ENCODE measurements around the gene VPS51.

VPS51 gene

DNA sequence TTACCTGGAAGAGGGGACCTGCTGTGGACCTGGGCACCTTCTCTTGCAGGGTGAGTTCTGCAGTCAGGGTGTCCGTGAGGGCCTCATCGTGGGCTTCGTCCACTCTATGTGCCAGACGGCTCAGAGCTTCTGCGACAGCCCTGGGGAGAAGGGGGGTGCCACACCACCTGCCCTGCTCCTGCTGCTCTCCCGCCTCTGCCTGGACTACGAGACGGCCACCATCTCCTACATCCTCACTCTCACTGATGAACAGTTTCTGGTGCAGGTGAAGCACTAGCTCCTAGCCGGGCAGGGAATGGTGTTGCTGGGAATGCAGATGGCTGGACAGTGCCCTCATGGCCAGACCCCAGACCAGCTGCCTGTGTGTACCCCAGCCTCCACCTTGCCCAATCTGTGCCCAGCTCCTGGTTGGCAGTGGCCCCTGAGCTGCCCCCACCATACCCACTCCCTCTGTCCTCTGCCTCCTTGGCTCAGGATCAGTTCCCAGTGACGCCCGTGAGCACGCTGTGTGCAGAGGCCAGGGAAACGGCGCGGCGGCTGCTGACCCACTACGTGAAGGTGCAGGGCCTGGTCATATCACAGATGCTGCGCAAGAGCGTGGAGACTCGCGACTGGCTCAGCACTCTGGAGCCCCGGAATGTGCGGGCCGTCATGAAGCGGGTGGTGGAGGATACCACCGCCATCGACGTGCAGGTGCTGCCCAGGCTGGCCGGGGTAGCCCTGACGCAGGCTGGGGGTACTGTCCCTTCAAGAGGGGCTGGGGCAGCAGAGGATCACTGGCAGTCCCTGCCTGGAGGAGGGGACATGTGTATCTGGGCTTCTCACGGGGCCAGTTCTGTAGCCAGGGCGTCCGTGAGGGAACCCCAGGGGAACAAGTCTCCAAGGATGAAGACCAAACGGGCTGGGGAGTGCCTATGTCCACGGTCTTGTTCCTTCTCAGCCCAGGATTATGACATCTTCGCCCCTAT is 13.5 kb downstream of the VPS51 start:
- POLR2A ChIA-PET (ENCODE audit: low non-redundant PET) = no interaction called here
- CTCF ChIA-PET = interaction anchor here (0.5 to 1.3 kb wide), 15 partner anchors 8 to 750 kb away, joined by 3 to 13 read pairs (median 4); partner anchors contain the start of genes CDC42EP2, FAU and MRPL49
- TF ChIP-seq, protein P1, sequence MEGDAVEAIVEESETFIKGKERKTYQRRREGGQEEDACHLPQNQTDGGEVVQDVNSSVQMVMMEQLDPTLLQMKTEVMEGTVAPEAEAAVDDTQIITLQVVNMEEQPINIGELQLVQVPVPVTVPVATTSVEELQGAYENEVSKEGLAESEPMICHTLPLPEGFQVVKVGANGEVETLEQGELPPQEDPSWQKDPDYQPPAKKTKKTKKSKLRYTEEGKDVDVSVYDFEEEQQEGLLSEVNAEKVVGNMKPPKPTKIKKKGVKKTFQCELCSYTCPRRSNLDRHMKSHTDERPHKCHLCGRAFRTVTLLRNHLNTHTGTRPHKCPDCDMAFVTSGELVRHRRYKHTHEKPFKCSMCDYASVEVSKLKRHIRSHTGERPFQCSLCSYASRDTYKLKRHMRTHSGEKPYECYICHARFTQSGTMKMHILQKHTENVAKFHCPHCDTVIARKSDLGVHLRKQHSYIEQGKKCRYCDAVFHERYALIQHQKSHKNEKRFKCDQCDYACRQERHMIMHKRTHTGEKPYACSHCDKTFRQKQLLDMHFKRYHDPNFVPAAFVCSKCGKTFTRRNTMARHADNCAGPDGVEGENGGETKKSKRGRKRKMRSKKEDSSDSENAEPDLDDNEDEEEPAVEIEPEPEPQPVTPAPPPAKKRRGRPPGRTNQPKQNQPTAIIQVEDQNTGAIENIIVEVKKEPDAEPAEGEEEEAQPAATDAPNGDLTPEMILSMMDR (conservative IDR thresholded peaks at IDR 0.05; ENCODE audit: low read depth) = no peak
- H3K27ac ChIP-seq = peak overlapping the region; percentile 86
- DNase-seq (ENCODE audit: low spot score) = no peak

DNA sequence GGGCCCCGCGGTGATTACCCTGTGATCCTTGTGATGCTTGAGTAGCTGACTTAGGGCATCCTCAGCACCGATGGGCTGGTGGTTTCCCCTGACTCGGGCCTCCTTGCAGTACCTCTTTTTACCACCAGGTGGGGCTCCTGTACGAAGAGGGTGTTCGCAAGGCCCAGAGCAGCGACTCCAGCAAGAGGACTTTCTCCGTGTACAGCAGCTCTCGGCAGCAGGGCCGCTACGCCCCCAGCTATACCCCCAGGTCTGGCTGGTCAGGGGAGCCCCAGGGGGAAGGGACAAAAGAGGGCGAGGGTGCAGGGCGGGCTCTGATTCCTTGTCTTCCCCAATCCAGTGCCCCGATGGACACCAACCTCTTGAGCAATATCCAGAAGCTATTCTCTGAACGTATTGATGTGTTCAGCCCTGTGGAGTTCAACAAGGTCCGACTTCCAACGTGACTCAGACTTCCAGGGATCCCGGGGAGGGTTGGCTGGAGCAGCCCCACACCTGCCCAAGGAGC is 14.4 kb downstream of the VPS51 start:
- ChIA-PET CTCF (interaction anchor here (0.5 to 1.3 kb wide), 18 partner anchors 8 to 751 kb away, joined by 3 to 13 read pairs (median 4); partner anchors contain the start of genes CDC42EP2, FAU and MRPL49), POLR2A (ENCODE audit: low non-redundant PET) (no interaction called here)
- TF ChIP-seq, protein P1 (conservative IDR thresholded peaks at IDR 0.05; ENCODE audit: low read depth) = peak; percentile 96
- peak overlapping the region; percentile 86 for H3K27ac ChIP-seq
- DNase-seq (ENCODE audit: low spot score) = peak; percentile 74

DNA sequence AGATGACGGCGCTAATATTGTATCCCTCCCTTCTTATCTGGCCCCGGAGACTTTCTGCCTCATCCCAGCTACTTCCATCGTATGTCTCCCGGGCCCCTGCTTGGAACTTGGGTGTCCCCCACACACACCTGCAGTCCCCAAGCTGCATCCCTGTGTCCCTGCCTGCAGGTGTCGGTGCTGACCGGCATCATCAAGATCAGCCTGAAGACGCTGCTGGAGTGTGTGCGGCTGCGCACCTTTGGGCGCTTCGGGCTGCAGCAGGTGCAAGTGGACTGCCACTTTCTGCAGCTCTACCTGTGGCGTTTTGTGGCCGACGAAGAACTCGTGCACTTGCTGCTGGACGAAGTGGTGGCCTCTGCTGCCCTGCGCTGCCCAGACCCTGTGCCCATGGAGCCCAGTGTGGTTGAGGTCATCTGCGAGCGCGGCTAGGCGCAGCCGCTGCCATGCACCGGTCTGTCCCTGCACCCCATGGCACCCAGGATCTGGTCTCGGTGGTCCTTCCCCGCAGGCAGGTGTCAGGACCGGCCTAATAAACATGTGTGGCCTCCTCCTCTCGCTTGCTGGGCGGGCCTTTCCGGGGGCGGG is 15.2 kb downstream of the VPS51 start:
- ChIA-PET POLR2A (ENCODE audit: low non-redundant PET) (interaction anchor here (0.8 to 1.0 kb wide), 3 partner anchors 10 to 73 kb away, joined by 3 to 6 read pairs (median 3); partner anchors contain the start of genes FAU and MRPL49), CTCF (interaction anchor here (0.6 to 1.7 kb wide), 11 partner anchors 8 to 204 kb away, joined by 3 to 13 read pairs (median 4); partner anchors contain the start of genes CDC42EP2, FAU and MRPL49)
- H3K27ac ChIP-seq = peak overlapping the region; percentile 86
- TF ChIP-seq, protein P1 (conservative IDR thresholded peaks at IDR 0.05; ENCODE audit: low read depth) = no peak
- no peak for DNase-seq (ENCODE audit: low spot score)

DNA sequence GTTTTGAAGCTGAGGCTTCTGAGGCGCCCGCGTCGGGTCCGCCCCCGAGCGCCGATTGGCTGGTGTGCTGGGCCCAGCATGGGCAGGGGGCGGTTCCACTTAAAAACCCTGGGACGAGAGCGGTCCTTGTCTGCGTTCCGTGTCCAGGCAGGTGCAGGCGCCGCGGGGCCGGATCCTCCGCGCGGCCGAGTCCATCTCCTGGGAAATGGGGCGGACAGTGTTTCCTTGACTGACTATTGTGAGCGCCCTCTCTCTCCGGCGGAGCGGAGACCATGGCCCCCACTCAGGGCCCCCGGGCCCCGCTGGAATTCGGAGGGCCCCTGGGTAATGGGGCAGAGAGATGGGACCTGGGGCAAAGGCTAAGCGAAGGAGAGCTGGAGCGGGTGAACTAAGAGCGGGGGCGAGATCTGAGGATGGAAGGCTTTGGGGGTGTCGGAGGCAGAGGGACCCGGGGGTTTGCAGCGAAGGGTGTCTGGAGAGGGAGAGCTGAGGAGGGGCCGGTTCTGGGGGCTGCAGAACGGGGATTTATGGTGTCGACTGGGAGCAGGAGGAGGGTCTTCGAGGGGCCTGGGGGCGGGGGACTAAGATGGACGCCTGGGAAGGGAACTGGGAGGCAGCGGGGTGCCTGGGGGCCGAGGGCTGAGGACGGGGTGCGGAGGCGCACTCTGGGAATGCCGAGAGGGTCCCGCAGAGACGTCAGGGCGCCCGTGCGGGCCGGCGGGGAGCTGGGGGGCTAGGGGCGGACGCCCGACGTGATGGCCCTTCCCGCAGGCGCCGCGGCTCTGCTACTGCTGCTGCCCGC is 15.9 kb downstream of the VPS51 start, which contains the start of gene TM7SF2:
Gene TM7SF2, plus strand, starts transcription at position 129 of the 802 bp plus-strand sequence. Its CDS starts 144 bp downstream, at position 273.
- H3K27ac ChIP-seq = peak within 1 kb of the TSS; percentile 86
- TF ChIP-seq, protein P1 (conservative IDR thresholded peaks at IDR 0.05; ENCODE audit: low read depth) = no peak
- POLR2A ChIA-PET (ENCODE audit: low non-redundant PET) = interaction anchor here (0.8 to 1.0 kb wide), 3 partner anchors 10 to 74 kb away, joined by 3 to 6 read pairs (median 3); partner anchors contain the start of genes FAU and MRPL49
- DNase-seq (ENCODE audit: low spot score) = peak; percentile 97
- CTCF ChIA-PET = interaction anchor here (0.6 to 1.7 kb wide), 8 partner anchors 9 to 1561 kb away, joined by 3 to 6 read pairs (median 4); partner anchors contain the start of genes CAPN1, FAU and MRPL49

DNA sequence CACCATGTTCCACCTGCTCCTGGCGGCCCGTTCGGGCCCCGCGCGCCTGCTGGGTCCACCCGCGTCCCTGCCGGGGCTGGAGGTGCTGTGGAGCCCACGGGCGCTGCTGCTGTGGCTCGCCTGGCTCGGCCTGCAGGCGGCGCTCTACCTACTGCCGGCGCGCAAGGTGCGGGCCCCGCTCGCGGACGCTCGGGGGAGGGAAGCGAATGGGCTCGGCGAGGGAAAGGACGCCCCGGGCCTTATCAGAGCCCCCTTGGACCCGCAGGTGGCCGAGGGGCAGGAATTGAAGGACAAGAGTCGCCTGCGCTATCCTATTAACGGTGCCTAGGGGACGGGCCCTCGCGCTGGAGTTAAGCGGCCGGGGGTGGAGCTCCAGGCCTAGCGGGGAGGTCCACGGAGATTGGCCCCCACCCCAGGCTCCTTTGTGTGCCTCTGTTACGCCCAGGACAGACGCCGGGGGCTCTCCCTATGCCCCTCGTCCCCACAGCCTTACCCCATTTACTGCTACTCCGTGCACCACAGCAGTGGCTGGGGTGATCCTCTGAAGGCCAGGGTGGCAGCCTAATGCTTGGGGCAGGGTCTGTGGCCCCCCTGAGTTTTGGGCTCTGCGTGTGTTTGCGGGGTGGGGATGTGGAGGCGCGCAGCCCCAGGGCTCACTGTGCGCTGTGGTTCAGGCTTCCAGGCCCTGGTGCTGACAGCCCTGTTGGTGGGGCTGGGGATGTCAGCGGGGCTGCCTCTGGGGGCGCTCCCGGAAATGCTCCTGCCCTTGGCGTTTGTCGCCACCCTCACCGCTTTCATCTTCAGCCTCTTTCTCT is 16.7 kb downstream of the VPS51 start:
- CTCF ChIA-PET = interaction anchor here (0.6 to 1.7 kb wide), 8 partner anchors 10 to 1561 kb away, joined by 3 to 6 read pairs (median 4); partner anchors contain the start of gene CAPN1
- H3K27ac ChIP-seq = peak overlapping the region; percentile 86
- POLR2A ChIA-PET (ENCODE audit: low non-redundant PET) = interaction anchor here (0.9 to 1.0 kb wide), 2 partner anchors 9 to 14 kb away, joined by 3 to 6 read pairs; partner anchors contain the start of genes FAU and MRPL49
- no peak for DNase-seq (ENCODE audit: low spot score)
- TF ChIP-seq, protein P1 (conservative IDR thresholded peaks at IDR 0.05; ENCODE audit: low read depth) = peak; percentile 89
